ENCODE data around the gene CCDC152. TPM values are rescaled to one million over a fixed set of nuclear protein-coding genes. Genes with fewer than 3 reads are reported as not detected.

The CCDC152 gene, protein sequence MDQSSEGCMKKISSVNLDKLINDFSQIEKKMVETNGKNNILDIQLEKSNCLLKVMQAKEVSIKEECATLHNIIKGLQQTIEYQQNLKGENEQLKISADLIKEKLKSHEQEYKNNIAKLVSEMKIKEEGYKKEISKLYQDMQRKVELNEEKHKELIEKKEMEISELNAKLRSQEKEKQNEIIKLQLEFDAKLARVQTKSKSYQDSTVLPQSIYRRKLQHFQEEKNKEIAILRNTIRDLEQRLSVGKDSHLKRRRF
- 1 to 10 TPM in 1 of 2 donors, under 1 TPM in 1; 0.81 to 4.7 TPM for total RNA-seq

DNA sequence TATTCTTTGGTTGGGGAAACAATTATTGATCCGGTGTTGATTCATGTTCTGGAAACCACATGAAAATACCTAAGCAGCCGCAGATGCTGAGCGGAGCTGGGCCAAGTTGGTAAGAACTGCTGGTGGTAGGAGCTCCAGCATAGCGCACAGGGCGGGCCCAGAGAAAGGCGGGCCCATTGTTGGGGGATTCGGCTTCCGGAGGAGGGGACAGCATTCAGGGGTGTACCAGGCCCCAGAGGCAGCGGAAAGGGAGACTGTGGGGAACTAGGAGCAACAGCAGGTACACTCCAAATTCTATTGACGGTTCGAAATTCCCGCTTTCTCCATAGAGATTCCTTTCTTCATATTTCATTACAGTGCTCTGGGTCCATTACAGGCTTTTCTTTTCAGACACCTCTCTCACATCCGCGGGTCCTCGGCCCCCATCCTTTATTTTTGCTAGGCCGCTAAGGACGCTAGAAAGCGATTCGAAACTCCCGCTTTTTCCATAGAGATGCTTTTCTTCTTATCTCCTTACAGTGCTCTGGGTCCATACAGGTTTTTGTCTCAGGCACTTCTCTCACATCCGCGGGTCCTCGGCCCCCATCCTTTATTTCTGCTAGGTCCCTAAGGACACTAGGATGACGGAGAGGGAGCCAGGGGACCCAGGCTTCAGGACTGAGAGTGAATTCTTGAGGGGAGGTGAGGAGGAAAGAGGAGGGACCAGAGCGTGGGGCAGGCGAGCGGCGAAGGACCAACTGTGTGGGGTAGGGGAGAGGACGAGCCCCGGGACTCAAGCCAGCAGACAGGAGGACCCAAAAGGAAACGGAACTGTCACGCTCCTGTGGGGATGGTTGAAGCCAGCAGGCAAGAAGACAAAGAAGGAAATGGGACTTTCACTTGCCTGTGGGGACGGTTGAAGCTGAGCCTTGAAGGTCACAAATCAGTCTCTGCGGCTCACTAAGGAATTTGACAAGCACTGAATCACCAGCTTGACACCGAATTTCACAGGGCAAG, at the start of gene CCDC152:
Gene CCDC152 (plus strand): TSS at position 213 of the 996 bp plus-strand sequence. CDS start 2,304 bp downstream, outside the sequence.
- DNase-seq (ENCODE audit: low spot score) (no peak), ATAC-seq (ENCODE audit: insufficient number of reproducible peaks, low FRiP score, low read depth) (no peak)
- H3K36me3 ChIP-seq: no peaks in the 10 kb centered on the region
- TF ChIP-seq, protein P1, sequence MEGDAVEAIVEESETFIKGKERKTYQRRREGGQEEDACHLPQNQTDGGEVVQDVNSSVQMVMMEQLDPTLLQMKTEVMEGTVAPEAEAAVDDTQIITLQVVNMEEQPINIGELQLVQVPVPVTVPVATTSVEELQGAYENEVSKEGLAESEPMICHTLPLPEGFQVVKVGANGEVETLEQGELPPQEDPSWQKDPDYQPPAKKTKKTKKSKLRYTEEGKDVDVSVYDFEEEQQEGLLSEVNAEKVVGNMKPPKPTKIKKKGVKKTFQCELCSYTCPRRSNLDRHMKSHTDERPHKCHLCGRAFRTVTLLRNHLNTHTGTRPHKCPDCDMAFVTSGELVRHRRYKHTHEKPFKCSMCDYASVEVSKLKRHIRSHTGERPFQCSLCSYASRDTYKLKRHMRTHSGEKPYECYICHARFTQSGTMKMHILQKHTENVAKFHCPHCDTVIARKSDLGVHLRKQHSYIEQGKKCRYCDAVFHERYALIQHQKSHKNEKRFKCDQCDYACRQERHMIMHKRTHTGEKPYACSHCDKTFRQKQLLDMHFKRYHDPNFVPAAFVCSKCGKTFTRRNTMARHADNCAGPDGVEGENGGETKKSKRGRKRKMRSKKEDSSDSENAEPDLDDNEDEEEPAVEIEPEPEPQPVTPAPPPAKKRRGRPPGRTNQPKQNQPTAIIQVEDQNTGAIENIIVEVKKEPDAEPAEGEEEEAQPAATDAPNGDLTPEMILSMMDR (IDR thresholded peaks at IDR 0.05): no peak
- H3K27me3 ChIP-seq (replicated peaks; ENCODE audit: insufficient read depth): no peaks in the 10 kb centered on the region
- peak within 1 kb of the TSS; percentile 74 for H3K4me3 ChIP-seq
- no peaks in the 10 kb centered on the region for H3K4me1 ChIP-seq (ENCODE audit: control insufficient read depth in 1 of 2, low read depth in 2 of 2)
- no peaks in the 10 kb centered on the region for H3K9me3 ChIP-seq
- H3K27ac ChIP-seq: no peak within 1 kb of the TSS

DNA sequence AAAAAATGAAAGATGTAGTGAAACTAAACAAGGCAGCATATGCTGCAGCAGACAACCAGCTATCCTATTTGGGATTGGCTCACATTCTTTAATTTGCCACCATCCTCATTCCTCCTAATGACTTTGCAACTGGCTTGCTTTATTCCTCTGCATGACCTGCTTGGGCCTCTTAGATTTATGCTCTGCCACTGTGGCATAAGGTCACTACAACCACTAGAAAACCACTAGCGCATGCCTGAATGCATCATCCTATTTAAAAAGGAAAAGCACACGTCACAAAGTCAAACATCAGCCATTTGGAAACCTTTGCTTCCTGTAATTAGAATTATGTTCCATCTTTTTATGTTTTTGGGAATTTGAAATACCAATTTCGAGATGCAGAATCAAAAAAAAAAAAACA, 40.8 kb upstream of the CCDC152 start:
- no peaks in the 10 kb centered on the region for H3K36me3 ChIP-seq
- TF ChIP-seq, protein P1 (IDR thresholded peaks at IDR 0.05): no peak
- no peak overlapping the region for H3K4me3 ChIP-seq
- ATAC-seq (ENCODE audit: insufficient number of reproducible peaks, low FRiP score, low read depth) (no peak), DNase-seq (ENCODE audit: low spot score) (no peak)
- no peaks in the 10 kb centered on the region for H3K9me3 ChIP-seq
- H3K4me1 ChIP-seq (ENCODE audit: control insufficient read depth in 1 of 2, low read depth in 2 of 2): no peaks in the 10 kb centered on the region
- H3K27me3 ChIP-seq (replicated peaks; ENCODE audit: insufficient read depth): no peaks in the 10 kb centered on the region
- no peak overlapping the region for H3K27ac ChIP-seq

DNA sequence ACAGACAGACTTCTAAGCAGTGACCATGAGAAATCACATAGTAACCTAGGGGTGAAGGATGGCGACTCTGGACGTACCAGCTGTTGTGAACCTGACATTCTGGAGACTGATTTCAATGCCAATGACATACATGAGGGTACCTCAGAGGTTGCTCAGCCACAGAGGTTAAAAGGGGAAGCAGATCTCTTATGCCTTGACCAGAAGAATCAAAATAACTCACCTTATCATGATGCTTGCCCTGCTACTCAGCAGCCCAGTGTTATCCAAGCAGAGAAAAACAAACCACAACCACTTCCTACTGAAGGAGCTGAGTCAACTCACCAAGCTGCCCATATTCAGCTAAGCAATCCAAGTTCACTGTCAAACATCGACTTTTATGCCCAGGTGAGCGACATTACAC, 38.0 kb upstream of the CCDC152 start:
- Histone ChIP-seq H3K4me3 (no peak overlapping the region), H3K27ac (no peak overlapping the region), H3K36me3 (no peaks in the 10 kb centered on the region), H3K27me3 (replicated peaks; ENCODE audit: insufficient read depth) (no peaks in the 10 kb centered on the region), H3K4me1 (ENCODE audit: control insufficient read depth in 1 of 2, low read depth in 2 of 2) (no peaks in the 10 kb centered on the region), H3K9me3 (no peaks in the 10 kb centered on the region)
- TF ChIP-seq, protein P1 (IDR thresholded peaks at IDR 0.05): no peak
- DNase-seq (ENCODE audit: low spot score): no peak
- ATAC-seq (ENCODE audit: insufficient number of reproducible peaks, low FRiP score, low read depth): no peak

DNA sequence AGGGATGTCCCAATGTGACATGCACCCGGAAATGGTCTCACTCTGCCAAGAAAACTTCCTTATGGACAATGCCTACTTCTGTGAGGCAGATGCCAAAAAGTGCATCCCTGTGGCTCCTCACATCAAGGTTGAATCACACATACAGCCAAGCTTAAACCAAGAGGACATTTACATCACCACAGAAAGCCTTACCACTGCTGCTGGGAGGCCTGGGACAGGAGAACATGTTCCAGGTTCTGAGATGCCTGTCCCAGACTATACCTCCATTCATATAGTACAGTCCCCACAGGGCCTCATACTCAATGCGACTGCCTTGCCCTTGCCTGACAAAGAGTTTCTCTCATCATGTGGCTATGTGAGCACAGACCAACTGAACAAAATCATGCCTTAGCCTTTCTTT, 37.6 kb upstream of the CCDC152 start:
- no peak for ATAC-seq (ENCODE audit: insufficient number of reproducible peaks, low FRiP score, low read depth)

More for the DNA sequence above, 37.6 kb upstream of the CCDC152 start:
- no peaks in the 10 kb centered on the region for H3K27me3 ChIP-seq (replicated peaks; ENCODE audit: insufficient read depth)
- H3K36me3 ChIP-seq: no peaks in the 10 kb centered on the region
- no peaks in the 10 kb centered on the region for H3K4me1 ChIP-seq (ENCODE audit: control insufficient read depth in 1 of 2, low read depth in 2 of 2)
- no peaks in the 10 kb centered on the region for H3K9me3 ChIP-seq
- no peak overlapping the region for H3K27ac ChIP-seq
- no peak for DNase-seq (ENCODE audit: low spot score)
- TF ChIP-seq, protein P1 (IDR thresholded peaks at IDR 0.05): no peak
- no peak overlapping the region for H3K4me3 ChIP-seq

All from thoracic aorta (tissue), 2 donors.